DMS153 (cell line): ENCODE measurements around the gene ZNF74.
"Not testable (repeated sequence)": the region's sequence is repeated elsewhere in the genome, so short reads cannot be mapped to it uniquely, and the experiment has no call there.

Experiments used
- DNase-seq: peaks from one replicate; lab custom pipeline; 2025; lab: John Stamatoyannopoulos, UW

The ZNF74 gene

GRCh38 chr22:20376281-20376680 lies 17.7 kb upstream of the ZNF74 start:
- not testable (repeated sequence) for DNase-seq

GRCh38 chr22:20376983-20377382 lies 17.0 kb upstream of the ZNF74 start:
- DNase-seq: not testable (repeated sequence)

GRCh38 chr22:20378110-20378509 lies 15.8 kb upstream of the ZNF74 start:
- no peak for DNase-seq

- not testable (repeated sequence) for DNase-seq
Measured at GRCh38 chr22:20378684-20379083, 15.3 kb upstream of the ZNF74 start.

- DNase-seq: no peak
Measured at GRCh38 chr22:20380486-20380885, 13.5 kb upstream of the ZNF74 start.

GRCh38 chr22:20383538-20383937 lies 10.4 kb upstream of the ZNF74 start:
- no peak for DNase-seq

- DNase-seq: no peak
Measured at GRCh38 chr22:20384171-20384570, 9.8 kb upstream of the ZNF74 start.

- no peak for DNase-seq
Measured at GRCh38 chr22:20384865-20385264, 9.1 kb upstream of the ZNF74 start.

GRCh38 chr22:20386336-20386735 lies 7.6 kb upstream of the ZNF74 start:
- DNase-seq: no peak

GRCh38 chr22:20386972-20387371 lies 7.0 kb upstream of the ZNF74 start:
- no peak for DNase-seq

GRCh38 chr22:20388200-20388599 lies 5.8 kb upstream of the ZNF74 start:
- DNase-seq: no peak

- DNase-seq: no peak
Measured at GRCh38 chr22:20389288-20389687, 4.7 kb upstream of the ZNF74 start.

GRCh38 chr22:20390394-20390907 lies 3.5 kb upstream of the ZNF74 start:
- DNase-seq: no peak

- DNase-seq: no peak
Measured at GRCh38 chr22:20391222-20391621, 2.7 kb upstream of the ZNF74 start.

GRCh38 chr22:20392365-20392881 lies 1.5 kb upstream of the ZNF74 start:
- DNase-seq: not testable (repeated sequence)

GRCh38 chr22:20392983-20393704 lies 807 bp upstream of the ZNF74 start:
- no peak for DNase-seq

GRCh38 chr22:20395181-20395906 lies 1.4 kb downstream of the ZNF74 start:
- DNase-seq: no peak

GRCh38 chr22:20395907-20396287 lies 1.9 kb downstream of the ZNF74 start:
- DNase-seq: no peak

- DNase-seq: no peak
Measured at GRCh38 chr22:20396639-20397038, 2.7 kb downstream of the ZNF74 start.

GRCh38 chr22:20397498-20397897 lies 3.5 kb downstream of the ZNF74 start:
- DNase-seq: no peak

- DNase-seq: no peak
Measured at GRCh38 chr22:20398420-20398819, 4.5 kb downstream of the ZNF74 start.

GRCh38 chr22:20399866-20400605 lies 6.1 kb downstream of the ZNF74 start:
- no peak for DNase-seq
